Adrenal gland (tissue), 12 donors: Measurements from ENCODE around the gene ADPRS. TPM values are rescaled to one million over a fixed set of nuclear protein-coding genes. Genes with fewer than 3 reads are reported as not detected.

Source experiments
- DNase-seq, 7 donors: peaks; one replicate each; pipeline ENCODE4 v3.0.0-alpha.2; 2019 to 2020
- H3K27ac ChIP-seq, 5 donors: fragments of 200-600 bp; sonication (generic) in 4 of 5; 1 replicate in 3 of 5; 2 replicates in 2 of 5; pipeline versions ENCODE4 v1.5.1 to v1.8.0; 2016 to 2020; ENCODE audit warnings: mild to moderate bottlenecking in 1 of 5
- H3K27me3 ChIP-seq: fragments of 200-600 bp; 2 replicates; pipeline ENCODE4 v1.8.0; 2021
- H3K36me3 ChIP-seq, 2 donors: fragments of 200-600 bp; replicated peaks in 1 of 2; 1 replicate in 1 of 2; 2 replicates in 1 of 2; pipeline versions ENCODE4 v1.5.1 to v1.8.0; 2018 to 2022
- H3K4me1 ChIP-seq, 2 donors: fragments of 200-600 bp; replicated peaks in 1 of 2; 1 replicate in 1 of 2; 2 replicates in 1 of 2; pipeline versions ENCODE4 v1.5.1 to v1.8.0; 2018 to 2021
- H3K4me3 ChIP-seq, 4 donors: fragments of 200-600 bp; sonication (generic) in 3 of 4; one replicate each; pipeline ENCODE4 v1.5.1; 2016 to 2018
- H3K9me3 ChIP-seq, 3 donors: fragments of 200-600 bp; sonication (generic) in 1 of 3; replicated peaks in 1 of 3; 1 replicate in 2 of 3; 2 replicates in 1 of 3; pipeline versions ENCODE4 v1.5.1 to v1.8.0; 2016 to 2021
- CTCF ChIP-seq, 6 experiments: fragments of 450-650 bp in 4 of 6; fragments of 200-600 bp in 2 of 6; sonication (generic) in 1 of 6; IDR thresholded peaks; 1 replicate in 5 of 6; 2 replicates in 1 of 6; pipeline versions ENCODE4 v1.5.1 to v1.8.0; 2016 to 2021; ENCODE audit warnings: antibody characterized with exemption in 6 of 6, mild to moderate bottlenecking in 2 of 6, moderate library complexity in 1 of 6
- POLR2A ChIP-seq, 2 donors: fragments of 450-650 bp; IDR thresholded peaks; one replicate each; pipeline ENCODE4 v1.6.1; 2017; ENCODE audit warnings: antibody characterized with exemption in 2 of 2, mild to moderate bottlenecking in 2 of 2, moderate library complexity in 1 of 2
- WGBS, 4 donors: extraction: QIAGEN DNeasy Blood & Tissue Kit in 2 of 4; methylation state at CpG; one replicate each; pipeline versions ENCODE4 v1.1.5 to v1.1.7; 2013 to 2017; 5-methylcytosine and 5-hydroxymethylcytosine counted together
- intact Hi-C, 2 donors: fragments of 100-400 bp; cut with DNase I; formaldehyde crosslinking; loops; one replicate each; pipeline versions ENCODE4 v1.14.1 to v1.15.0; 2022 to 2023
- polyA plus RNA-seq, 3 donors: library from polyadenylated mRNA; stranded (reverse); fragments of 200-250 nt in 2 of 3; fragments of 350-450 nt in 1 of 3; fragmentation: Illumina TruSeq in 1 of 3; extraction: RNeasy Lipid Tissue Mini Kit (QIAGEN cat#74804) in 1 of 3; gene quantifications; one replicate each; pipeline ENCODE4 v1.2.3, GENCODE V29; 2013 to 2014
- total RNA-seq, 9 donors: library from RNA; depleted of rRNA in 4 of 9; stranded (reverse); fragments of >200 nt in 4 of 9; fragments of 120-200 nt in 1 of 9; fragmentation: NEBNext Ultra II Directional in 1 of 9; extraction: Animal tissue kit (Norgen Biotek cat#: 25700) in 1 of 9; gene quantifications; one replicate each; pipeline versions ENCODE4 v1.1.0 to v1.2.4, GENCODE V29; 2013 to 2023
- donor health status: healthy with polysubstance abuse.
- donor health status: Bipolar disorder and iron deficiency.
- donor health status: DM: yes; HTN: yes; CAD: no.
- donor health status: DM: no; HTN: no; CAD: no.
- donor health status: DM: no; HTN: no; CAD: no.
- donor health status: DM: yes; HTN: yes; CAD: no.

ADPRS gene
- total and polyA plus RNA-seq, 12 donors = 40.1 to 84.5 (median 52.1) TPM

DNA sequence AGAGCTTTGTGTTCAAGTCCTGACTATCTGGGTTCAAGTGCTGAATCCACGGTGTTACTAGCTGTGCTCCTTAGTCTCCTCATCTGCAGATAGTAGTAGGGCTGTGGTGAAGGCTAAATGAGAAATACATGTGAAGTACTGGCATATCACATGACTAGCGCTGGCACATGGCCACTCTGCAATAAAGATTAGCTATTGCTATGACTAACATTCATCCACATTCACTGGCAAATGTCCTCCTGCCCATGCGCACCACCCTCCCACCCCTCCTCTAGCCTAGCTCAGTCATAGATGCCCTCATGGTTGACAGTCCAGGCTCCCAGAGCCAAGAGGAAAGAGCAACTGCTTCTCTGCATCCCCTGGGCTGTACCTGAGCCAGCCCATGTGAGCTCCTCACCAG, 44.8 kb downstream of the ADPRS start:
- TF ChIP-seq CTCF (IDR thresholded peaks at IDR 0.05) = no peak
- TF ChIP-seq POLR2A (IDR thresholded peaks at IDR 0.05) = peak in 1 of 2 donors; percentile 73
- peak; percentile 94 to 99 (median 98) for DNase-seq
- 27 to 63% (median 37%) methylated on average over 3 of the region's 3 CpGs for WGBS, 4 donors
- Histone ChIP-seq H3K27ac (peak overlapping the region in 3 of 5 donors; percentile 46 to 89 (median 85)), H3K4me1 (peaks cover 7 to 39% of the 10 kb centered on the region in 2 donors), H3K36me3 (peaks cover 0 to 21% of the 10 kb centered on the region in 2 donors), H3K27me3 (no peaks in the 10 kb centered on the region), H3K9me3 (no peaks in the 10 kb centered on the region), H3K4me3 (no peak overlapping the region)
- intact Hi-C loops = loop anchor here (5.0 kb wide), 1 partner anchor 36 kb away; no protein-coding TSS in a partner anchor

DNA sequence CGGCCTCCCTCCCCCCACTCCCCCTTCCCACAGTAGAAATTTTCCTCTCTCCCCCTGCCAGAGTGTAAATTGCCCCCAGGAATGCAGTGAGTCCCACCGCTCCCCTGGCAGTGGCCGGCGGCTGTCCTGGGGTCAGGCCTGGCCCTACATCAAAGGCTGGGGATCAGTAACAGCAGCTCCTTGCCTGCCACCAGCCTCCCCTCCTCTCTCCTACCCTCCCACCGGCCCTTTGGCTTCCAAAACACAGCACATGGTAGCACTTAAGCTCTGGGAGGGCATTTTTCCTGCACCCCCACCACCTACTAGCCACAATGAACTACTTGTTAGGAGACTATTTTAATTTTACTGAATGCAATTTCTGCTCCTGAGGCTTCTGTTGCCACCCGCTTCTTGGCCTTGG, 45.3 kb downstream of the ADPRS start:
- 57 to 74% (median 66%) methylated on average over 6 of the region's 6 CpGs for WGBS, 4 donors
- intact Hi-C loops = loop anchor here (5.0 kb wide), 1 partner anchor 37 kb away; no protein-coding TSS in a partner anchor
- H3K4me1 ChIP-seq = peaks cover 7 to 40% of the 10 kb centered on the region in 2 donors
- H3K9me3 ChIP-seq = no peaks in the 10 kb centered on the region
- H3K27ac ChIP-seq = peak overlapping the region in 3 of 5 donors; percentile 46 to 89 (median 85)
- H3K36me3 ChIP-seq = peaks cover 0 to 24% of the 10 kb centered on the region in 2 donors
- no peak overlapping the region for H3K4me3 ChIP-seq
- H3K27me3 ChIP-seq = no peaks in the 10 kb centered on the region
- no peak for DNase-seq
- TF ChIP-seq POLR2A (IDR thresholded peaks at IDR 0.05) = no peak
- no peak for TF ChIP-seq CTCF (IDR thresholded peaks at IDR 0.05)

- no peak for TF ChIP-seq POLR2A (IDR thresholded peaks at IDR 0.05)
- TF ChIP-seq CTCF (IDR thresholded peaks at IDR 0.05) = peak; percentile 48 to 77 (median 64)
- 60 to 70% (median 64%) methylated on average over 6 to 7 of the region's 7 CpGs for WGBS, 4 donors
- intact Hi-C loops = loop anchor here (5.0 kb wide), 1 partner anchor 37 kb away; no protein-coding TSS in a partner anchor
- Histone ChIP-seq H3K36me3 (peaks cover 0 to 28% of the 10 kb centered on the region in 2 donors), H3K9me3 (no peaks in the 10 kb centered on the region), H3K27me3 (no peaks in the 10 kb centered on the region), H3K4me1 (peaks cover 12 to 47% of the 10 kb centered on the region in 2 donors), H3K27ac (peak overlapping the region in 3 of 5 donors; percentile 56 to 89 (median 85)), H3K4me3 (no peak overlapping the region)
- peak in 6 of 7 donors; percentile 51 to 78 (median 66) for DNase-seq
Measured at GRCh38 chr1:36134505-36135329, 46.0 kb downstream of the ADPRS start.

GRCh38 chr1:36135330-36135667, 46.6 kb downstream of the ADPRS start:
- WGBS, 4 donors = 65 to 77% (median 67%) methylated on average over 6 of the region's 6 CpGs

More at GRCh38 chr1:36135330-36135667, 46.6 kb downstream of the ADPRS start:
- Histone ChIP-seq H3K27ac (peak overlapping the region in 3 of 5 donors; percentile 56 to 89 (median 85)), H3K27me3 (no peaks in the 10 kb centered on the region), H3K9me3 (no peaks in the 10 kb centered on the region), H3K4me1 (peaks cover 18 to 53% of the 10 kb centered on the region in 2 donors), H3K36me3 (peaks cover 0 to 28% of the 10 kb centered on the region in 2 donors), H3K4me3 (no peak overlapping the region)
- no peak for DNase-seq
- intact Hi-C loops = no loop called here
- TF ChIP-seq CTCF (IDR thresholded peaks at IDR 0.05) (no peak), POLR2A (IDR thresholded peaks at IDR 0.05) (no peak)
